GM19099 (cell line): ENCODE results near the gene WNT1.

Source experiments
- POLR2A ChIP-seq: IDR thresholded peaks from 3 replicates; pipeline ENCODE4 v1.6.1; 2011; ENCODE audit warnings: low read depth; ENCODE audit not compliant: insufficient read length; ENCODE audit errors: extremely low read depth

WNT1 gene

DNA sequence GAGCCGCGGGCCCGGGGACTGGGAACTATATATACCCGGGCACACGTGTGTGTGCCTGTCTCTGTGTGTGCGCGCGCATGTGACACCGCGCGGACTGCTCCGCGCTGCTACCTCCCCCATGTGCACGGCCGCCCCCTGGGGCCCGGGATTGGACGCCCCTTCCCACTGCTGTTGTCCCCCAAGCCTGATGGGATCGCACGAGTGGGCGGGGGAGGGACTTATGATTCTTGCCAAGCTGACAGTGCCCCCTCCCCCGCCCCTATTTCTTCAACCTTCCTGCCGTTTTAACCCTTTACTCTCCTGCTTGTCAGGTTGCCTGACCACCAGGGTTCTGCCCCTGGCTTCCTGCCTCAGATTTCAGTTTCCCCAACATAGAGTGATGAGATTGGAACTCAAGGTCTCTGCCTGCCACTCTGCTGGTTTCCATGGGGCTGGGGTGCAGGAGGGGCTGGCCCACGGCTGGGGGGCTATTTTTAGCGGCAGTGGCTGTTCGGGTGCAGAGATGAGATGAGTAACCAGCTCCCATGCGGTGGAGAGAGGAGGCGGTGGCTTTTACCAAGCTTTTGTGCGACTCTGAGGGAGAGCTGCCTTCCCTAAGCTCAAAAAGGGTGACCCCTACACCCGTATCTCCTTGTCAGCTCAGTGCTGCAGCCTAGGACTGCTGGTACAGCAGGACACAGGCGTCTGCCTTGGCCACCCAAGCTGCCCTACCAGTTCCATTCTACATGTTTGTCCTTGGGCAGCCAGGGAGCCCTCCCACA, 21.4 kb downstream of the WNT1 start, which contains the start of gene DDN:
Gene DDN (minus strand): TSS at position 5 of the 761 bp plus-strand sequence. CDS start 88 bp downstream, outside the sequence.
- TF ChIP-seq POLR2A: no peak

DNA sequence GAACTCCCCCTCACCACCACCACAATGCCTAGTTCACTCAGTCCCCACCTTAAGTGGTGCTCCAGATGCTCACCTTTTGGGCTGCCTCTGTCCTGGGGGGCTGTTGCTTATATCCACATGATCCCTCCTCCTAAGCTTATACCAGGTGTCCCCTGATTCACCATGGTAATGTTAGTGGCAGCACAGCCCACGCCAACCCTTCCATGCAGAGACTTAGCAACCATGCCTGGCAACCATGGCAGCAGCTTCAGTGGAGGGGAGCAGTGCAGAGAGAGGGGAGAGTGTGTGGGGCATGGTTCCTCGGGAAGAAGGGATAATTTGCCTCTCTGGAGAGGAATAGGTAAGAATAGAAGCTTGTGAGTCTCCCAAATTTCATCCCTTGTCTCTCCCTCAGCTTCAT, 22.2 kb downstream of the WNT1 start:
- no peak for TF ChIP-seq POLR2A

DNA sequence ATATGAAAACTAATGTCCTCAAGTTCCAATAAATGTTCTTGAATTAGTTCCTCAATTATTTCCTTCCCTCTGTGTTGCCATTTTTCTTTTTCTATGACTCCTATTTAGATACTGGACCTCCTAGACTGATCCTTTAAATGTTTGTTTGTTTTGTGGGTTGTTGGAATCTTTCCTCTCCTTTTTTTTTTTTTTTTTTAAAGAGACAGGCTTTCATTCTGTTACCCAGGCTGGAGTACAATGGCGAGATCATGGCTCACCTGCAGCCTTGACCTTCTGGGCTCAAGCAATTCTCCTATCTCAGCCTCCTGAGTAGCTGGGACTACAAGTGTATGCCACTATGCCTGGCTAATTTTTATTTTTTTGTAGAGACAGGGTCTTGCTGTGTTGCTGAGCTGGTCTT, 30.8 kb downstream of the WNT1 start:
- no peak for TF ChIP-seq POLR2A

DNA sequence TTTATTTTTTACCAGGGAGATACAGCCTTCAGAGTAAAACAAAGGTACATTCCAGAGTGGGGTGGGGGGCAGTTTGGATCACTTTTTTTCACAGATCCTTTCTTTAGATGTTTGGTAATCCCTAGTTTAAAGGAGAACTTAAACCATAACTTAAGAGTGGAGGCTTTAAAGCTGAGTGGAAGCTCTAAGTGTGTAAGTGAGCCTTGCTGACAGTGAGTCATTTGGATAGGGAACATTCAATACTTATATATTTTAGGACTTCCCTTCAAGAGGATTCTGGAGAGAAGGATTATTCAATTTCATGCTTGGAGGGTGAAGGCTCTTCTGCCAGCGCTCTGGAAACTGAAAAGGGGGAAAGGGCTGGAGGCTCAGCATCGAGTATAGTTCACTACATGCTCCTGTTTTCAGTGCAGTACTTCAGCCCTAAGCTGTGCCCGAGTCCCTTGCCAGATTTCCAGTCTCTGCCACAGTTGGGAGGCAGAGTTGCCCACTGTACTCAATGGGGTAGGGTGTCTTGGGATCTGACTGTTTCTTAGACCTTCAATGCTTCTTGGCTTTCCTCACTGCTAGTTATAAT, 32.1 kb downstream of the WNT1 start:
- TF ChIP-seq POLR2A: no peak

DNA sequence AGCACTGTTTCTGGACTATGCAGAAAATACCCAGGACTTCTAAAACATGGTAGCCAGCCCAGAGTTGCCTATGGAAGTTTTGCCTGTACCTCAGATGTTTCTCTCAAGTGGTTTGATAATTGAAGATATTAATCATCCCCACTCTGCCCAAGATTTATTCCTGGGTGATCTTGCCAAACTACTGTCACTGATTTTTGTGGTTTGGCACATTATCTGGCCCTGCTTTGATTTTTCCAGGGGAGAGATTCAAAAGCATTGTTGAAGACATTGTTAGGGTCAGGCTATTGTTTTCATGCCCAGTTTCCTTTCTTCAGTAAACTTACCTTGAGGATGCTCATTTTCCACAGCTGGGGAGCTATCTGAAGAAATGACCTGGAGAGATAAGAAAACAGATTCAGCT, 34.6 kb downstream of the WNT1 start:
- TF ChIP-seq POLR2A: no peak

DNA sequence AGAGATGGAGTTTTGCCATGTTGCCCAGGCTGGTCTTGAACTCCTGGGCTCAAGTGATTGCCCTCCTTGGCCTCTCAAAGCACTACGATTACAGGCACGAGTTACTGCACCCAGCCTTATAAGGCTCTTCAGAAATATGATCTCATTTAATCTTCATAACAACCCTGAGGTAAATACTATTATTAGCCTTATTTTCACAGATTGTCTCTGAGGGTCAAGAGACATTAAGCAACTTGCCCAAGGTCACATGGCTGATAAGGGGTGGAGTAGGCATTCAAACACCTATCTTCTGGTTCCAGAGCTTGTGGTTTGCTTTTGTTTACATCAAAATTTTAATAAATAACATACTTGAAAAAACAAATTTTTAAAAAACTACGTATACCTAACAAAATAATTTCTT, 35.3 kb downstream of the WNT1 start:
- TF ChIP-seq POLR2A: no peak

DNA sequence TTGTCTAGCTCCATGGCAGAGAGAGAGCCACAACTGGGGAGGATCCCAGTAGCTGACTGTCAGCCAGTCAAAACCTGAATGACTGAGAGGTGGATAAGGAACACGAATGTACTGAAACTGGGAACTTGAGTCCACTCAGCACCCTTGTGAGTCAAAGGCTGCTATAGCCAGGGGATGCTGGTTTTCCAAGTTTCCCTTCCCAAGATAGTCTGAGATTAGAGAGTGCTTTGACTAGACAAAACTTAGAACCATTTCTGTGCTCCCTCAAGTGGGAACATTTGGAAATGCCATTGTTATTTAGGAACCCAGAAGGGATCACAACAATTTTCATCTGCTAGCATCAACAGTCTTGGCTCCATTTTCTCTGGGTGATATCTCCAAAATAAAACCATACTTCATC, 36.4 kb downstream of the WNT1 start:
- TF ChIP-seq POLR2A: no peak

DNA sequence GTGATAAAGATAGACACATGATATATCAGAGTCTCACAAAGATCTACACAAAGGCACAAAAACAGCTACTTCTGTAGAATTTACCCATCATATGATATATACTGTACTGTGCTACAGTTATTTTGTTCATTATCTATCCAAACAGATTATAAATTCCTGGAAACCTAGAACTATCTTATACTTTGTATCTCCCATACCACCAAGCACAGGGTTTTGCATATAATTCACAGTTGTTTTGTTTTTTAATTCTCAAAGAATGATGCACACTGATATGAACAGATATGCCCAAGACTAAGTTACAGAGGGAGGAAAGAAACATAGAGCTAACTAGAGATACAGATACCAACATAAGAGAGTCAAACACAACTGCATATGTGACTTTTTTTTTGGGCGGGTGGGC, 37.1 kb downstream of the WNT1 start:
- no peak for TF ChIP-seq POLR2A

DNA sequence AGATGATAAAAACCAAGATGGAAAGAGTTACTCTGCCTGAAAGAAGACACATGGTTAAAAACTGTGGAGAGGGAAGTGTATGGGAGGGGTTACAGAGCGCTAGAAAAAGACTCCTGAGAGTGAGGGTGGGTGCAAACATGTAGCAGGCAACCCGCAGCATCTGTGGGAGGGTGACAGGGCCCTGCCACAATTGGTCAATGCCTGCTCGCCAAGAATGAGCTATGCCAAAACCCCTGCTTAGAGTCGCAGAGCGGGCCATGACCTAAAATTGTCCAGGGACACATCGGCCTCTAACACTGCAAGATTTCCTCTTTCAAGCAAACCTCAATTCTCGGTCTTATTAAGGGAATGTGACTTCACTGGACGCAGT, 39.8 kb downstream of the WNT1 start:
- TF ChIP-seq POLR2A: no peak

DNA sequence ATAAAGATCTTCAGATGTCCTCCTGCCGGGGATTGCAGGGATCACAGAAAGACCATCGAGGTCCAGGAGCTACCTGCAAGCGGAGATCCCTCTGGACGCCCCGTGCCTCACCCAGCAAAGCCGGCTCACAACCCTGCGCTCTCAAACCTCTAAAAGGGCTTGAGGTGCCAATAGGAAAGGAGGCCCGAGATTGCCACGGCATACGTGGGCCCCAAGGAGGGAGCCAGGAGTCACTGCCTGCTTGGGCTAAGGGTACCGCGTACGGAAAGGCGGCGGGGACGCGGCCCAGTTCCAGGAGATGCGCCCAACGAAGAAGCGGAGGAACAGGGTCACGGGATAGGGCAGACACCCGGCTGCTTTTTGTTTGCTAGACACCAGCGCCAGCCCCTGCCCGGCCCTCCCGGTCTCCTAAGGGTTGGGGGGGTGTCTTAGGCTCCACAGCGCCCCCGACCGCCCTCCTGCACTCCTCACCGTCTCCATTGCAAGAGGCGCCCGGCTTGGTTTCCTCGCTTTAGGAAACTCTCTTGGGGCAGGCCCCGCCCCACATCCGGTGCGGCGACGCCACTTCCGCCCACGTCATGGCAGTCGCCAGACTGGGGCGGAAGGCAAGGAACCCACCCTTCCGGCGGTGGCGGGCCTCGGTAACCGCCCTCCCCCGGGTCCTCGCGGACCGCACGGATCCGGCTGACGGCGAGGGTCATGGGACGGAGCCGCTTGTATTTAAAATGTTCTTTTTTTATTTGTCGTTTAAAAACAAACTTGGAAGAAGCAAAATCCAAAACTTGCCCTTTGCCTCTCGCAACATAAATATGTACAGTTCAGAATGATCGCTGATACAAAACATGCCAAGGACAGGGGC, 40.4 kb downstream of the WNT1 start, which contains the start of gene PRKAG1:
Gene PRKAG1 (minus strand): TSS at position 516 of the 859 bp plus-strand sequence. CDS start 36 bp downstream, at position 480.
- TF ChIP-seq POLR2A: peak; percentile 92

DNA sequence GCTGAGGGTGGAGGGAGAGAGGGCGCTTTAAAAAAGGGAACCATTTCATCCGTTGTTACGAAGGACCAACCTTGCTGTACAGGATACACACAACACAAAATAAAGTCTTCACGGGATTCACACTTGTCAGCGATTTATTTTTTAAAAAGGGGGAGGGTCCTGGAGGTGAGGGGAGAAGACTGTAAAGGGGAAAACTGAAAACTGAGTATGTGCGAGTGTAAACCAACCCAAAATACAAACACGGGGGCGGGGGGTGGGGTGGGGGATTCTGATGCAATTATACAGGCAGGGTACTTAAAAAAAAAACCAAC, 41.0 kb downstream of the WNT1 start:
- no peak for TF ChIP-seq POLR2A

DNA sequence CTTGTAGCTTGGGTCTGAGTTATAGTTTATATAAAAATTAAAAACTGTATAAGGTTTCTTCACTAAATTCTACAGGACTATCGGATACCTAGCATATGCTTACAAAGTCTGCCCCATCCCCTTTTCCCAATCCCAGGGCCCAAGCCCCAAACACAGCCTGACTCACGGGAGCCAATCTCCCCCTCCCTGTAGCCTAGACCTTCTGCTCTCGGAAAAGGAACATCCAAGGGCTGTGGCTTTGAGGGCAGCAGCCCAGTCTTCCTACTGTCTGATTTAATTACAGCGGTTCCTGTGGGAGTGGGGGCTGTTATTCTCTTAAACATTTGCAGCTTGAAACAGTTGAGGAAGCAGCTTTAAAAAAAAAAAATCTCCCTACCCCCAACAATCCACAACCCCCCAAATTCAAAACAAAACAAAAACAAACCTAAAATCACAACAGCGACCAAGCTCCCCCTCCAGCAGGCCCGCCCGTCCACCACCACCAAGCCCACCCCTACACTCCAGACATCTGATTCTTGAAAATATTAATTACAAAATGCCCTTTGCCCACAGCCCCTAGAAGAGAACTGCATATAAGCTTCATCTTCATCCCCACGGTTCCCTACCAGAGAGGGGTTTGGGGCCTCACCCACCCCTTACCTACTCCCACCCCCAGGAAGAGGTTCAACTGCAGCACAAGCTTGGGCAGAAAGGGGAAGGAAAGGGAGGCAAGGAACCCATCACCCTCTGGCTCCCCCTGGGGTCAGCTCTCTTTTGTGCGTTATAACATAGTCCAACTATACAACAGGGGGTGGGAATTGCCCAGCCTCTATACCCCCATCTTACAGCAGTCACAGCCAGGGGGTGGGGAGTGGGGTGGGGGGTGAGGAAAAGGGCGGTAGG, 41.6 kb downstream of the WNT1 start:
- TF ChIP-seq POLR2A: no peak

DNA sequence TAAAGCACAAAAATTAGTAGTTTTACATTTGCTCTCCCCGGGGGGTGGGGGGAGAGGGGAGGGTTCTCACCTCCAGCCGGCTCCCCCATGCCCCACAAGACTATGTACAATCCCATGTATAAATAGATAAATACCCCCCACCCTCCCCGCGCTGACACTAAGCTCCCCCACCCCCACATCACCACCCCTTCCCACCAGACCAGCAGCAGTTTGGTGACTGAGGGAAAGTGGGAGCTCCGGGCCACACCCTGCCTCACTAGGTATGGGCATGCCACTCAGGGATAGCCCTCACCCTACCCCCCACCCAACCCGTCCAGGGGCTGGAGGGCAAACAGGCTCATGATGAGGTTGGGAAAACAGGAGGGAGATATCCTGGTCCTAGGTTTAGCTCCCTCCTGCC, 42.3 kb downstream of the WNT1 start:
- no peak for TF ChIP-seq POLR2A

DNA sequence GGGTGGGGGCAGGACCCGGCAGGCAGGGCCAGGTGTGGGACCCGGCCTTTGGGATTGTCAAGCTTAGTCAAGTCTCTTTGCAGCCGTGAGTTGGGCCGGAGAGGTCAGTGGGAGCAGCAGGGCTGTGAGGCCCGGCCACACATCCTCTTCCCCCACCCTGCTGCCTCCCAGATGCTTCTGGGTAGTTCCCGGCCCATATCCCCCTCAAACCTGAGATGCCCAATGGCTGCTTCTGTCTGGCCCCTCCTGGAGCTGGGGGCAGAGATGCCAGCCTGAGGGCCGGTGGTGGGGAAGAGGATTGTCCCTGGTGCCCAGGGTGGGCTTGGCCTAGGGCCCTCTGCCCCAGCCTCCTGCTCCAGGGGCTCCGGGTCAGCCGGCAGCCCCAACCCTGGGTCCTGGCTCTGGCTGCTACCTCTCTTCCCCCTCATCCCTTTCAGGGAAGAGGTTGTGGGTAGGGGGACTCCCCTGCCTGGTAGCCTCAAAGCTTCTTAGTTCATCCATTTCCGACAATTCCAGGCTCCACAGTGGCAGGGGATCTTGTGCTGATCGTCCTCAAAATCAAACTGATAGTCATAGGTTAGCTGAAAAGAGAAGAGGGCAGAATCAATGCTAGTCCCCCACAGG, 43.3 kb downstream of the WNT1 start:
- no peak for TF ChIP-seq POLR2A

DNA sequence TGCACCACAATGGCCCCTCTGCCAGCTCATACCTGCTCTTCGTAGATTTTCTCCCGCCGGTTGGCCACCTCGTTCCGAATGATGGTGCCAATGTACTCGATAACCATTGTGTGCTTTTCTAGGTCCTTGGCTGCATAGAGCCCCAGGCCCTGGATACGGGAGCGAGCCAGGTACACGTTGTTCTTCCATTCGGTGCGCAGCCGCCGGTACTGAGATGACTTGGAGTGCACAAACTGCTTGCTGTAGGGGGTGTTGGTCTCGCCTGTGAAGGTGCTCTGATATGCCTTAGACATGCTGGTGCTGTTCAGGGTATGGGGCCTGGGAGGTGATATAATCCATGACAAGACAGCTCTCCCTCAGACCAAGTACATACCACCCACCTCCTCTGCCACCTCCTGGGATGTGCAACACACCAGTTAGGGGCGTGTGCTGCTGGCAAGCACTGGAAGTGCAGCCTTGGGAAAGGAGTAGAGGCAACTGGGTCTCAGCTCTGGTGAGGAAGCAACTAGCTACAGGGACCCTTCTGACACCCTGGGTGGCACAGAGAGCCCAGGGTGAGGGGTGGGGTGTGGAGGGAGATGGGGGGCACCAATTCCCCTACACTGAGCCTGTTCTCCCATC, 44.5 kb downstream of the WNT1 start:
- no peak for TF ChIP-seq POLR2A

DNA sequence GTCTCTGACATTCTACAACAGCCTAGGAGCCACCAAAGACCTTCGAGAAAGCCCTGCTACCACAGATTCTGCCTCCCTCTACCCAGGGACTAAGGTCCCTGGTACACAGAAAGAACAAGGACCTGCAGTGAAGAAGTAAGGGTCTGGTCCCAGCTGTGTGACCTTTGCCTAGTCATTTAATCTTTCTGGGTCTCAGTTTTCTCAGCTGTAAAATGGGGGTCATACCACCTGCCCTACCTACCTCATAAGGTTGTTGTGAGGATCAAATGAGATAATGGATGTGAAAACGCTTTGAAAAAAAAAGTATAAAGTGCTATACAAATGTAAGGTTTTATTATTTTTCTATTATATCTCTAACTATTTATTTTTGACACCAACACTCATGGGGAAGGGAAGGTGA, 45.7 kb downstream of the WNT1 start:
- TF ChIP-seq POLR2A: no peak
